ENCODE data around the gene KRT14.

DNA sequence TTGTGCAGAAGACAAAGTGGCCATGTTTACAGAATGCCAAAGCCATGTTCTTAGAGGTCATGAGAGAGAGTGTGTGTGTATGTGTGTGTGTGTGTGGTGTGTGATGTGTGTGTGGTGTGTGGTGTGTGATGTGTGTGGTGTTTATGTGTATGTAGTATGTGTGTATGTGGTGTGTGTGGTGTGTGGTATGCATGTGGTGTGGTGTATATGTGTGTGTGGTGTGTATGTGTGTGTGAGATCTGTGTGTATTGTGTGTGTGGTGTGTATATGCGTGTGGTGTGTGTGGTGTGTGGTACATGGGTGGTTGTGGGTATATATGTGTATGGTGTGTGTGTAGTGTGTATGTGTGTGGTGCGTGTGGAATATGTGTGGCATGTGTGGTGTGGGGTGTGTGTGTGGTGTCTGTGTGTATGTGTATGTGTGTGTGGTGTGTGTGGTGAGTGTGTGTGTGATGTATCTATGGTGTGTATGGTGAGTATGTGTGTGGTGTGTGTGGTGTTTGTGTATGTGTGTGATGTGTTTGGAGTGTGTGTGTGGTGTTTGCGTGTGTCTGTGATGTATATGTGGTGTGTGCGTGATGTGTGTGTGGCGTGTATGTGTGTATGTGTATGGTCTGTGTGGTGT, 45.9 kb upstream of the KRT14 start:
- TF ChIP-seq MXI1 (IDR thresholded peaks at IDR 0.05; ENCODE audit: borderline replicate concordance, low read depth, low read length) (no peak), POLR2A (IDR thresholded peaks at IDR 0.05; ENCODE audit: low read depth, low read length) (no peak), BHLHE40 (IDR thresholded peaks at IDR 0.05; ENCODE audit: low read depth, low read length) (no peak), MAZ (IDR thresholded peaks at IDR 0.05; ENCODE audit: borderline replicate concordance, low read depth, low read length) (no peak), RCOR1 (IDR thresholded peaks at IDR 0.05; ENCODE audit: insufficient replicate concordance, low read length) (no peak), RAD21 (IDR thresholded peaks at IDR 0.05; ENCODE audit: low read length) (no peak), NFE2L2 (IDR thresholded peaks at IDR 0.05; ENCODE audit: low read depth, low read length) (no peak), MAFK (IDR thresholded peaks at IDR 0.05; ENCODE audit: low read depth, low read length) (no peak), CHD1 (IDR thresholded peaks at IDR 0.05; ENCODE audit: low read depth, low read length) (no peak), SMC3 (IDR thresholded peaks at IDR 0.05; ENCODE audit: low read depth, low read length) (no peak), RFX5 (IDR thresholded peaks at IDR 0.05; ENCODE audit: low read depth, low read length) (no peak)
- TF ChIP-seq, protein P1, sequence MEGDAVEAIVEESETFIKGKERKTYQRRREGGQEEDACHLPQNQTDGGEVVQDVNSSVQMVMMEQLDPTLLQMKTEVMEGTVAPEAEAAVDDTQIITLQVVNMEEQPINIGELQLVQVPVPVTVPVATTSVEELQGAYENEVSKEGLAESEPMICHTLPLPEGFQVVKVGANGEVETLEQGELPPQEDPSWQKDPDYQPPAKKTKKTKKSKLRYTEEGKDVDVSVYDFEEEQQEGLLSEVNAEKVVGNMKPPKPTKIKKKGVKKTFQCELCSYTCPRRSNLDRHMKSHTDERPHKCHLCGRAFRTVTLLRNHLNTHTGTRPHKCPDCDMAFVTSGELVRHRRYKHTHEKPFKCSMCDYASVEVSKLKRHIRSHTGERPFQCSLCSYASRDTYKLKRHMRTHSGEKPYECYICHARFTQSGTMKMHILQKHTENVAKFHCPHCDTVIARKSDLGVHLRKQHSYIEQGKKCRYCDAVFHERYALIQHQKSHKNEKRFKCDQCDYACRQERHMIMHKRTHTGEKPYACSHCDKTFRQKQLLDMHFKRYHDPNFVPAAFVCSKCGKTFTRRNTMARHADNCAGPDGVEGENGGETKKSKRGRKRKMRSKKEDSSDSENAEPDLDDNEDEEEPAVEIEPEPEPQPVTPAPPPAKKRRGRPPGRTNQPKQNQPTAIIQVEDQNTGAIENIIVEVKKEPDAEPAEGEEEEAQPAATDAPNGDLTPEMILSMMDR (conservative IDR thresholded peaks at IDR 0.05; ENCODE audit: low read depth, low read length): no peak
- TF ChIP-seq, protein P2, sequence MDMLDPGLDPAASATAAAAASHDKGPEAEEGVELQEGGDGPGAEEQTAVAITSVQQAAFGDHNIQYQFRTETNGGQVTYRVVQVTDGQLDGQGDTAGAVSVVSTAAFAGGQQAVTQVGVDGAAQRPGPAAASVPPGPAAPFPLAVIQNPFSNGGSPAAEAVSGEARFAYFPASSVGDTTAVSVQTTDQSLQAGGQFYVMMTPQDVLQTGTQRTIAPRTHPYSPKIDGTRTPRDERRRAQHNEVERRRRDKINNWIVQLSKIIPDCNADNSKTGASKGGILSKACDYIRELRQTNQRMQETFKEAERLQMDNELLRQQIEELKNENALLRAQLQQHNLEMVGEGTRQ (IDR thresholded peaks at IDR 0.05; ENCODE audit: low read depth, low read length): no peak
- TF ChIP-seq, protein P3, sequence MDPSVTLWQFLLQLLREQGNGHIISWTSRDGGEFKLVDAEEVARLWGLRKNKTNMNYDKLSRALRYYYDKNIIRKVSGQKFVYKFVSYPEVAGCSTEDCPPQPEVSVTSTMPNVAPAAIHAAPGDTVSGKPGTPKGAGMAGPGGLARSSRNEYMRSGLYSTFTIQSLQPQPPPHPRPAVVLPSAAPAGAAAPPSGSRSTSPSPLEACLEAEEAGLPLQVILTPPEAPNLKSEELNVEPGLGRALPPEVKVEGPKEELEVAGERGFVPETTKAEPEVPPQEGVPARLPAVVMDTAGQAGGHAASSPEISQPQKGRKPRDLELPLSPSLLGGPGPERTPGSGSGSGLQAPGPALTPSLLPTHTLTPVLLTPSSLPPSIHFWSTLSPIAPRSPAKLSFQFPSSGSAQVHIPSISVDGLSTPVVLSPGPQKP (IDR thresholded peaks at IDR 0.05; ENCODE audit: borderline replicate concordance, low read depth, low read length): no peak

Measured in IMR-90 (cell line).